Measurements from ENCODE around the gene FAM20A.
"Not testable (repeated sequence)": the region's sequence is repeated elsewhere in the genome, so short reads cannot be mapped to it uniquely, and the experiment has no call there.

Gene FAM20A

DNA sequence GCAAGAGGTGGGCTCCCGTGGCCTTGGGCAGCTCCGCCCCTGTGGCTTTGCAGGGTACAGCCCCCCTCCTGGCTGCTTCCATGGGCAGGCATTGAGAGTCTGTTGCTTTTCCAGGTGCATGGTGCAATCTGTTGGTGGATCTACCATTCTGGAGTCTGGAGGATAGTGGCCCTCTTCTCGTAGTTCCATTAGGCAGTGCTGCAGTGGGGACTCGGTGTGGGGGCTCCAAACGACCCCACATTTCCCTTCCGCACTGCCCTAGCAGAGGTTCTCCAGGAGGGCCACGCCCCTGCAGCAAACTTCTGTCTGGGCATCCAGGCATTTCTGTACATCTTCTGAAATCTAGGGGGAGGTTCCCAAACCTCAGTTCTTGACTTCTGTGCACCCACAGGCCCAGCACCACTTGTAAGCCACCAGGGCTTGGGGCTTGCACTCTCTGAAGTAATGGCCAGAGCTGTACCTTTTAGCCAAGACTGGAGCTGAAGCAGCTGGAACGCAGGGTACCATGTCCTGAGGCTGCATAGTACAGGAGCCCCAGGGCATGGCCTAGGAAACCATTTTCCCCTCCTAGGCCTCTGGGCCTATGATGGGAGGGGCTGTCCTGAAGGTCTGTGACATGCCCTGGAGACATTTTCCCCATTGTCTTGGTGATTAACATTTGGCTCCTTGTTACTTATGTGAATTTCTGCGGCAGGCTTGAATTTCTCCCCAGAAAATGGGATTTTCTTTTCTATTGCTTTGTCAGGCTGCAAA lies 82.9 kb downstream of the FAM20A start:
- no peak for DNase-seq

DNA sequence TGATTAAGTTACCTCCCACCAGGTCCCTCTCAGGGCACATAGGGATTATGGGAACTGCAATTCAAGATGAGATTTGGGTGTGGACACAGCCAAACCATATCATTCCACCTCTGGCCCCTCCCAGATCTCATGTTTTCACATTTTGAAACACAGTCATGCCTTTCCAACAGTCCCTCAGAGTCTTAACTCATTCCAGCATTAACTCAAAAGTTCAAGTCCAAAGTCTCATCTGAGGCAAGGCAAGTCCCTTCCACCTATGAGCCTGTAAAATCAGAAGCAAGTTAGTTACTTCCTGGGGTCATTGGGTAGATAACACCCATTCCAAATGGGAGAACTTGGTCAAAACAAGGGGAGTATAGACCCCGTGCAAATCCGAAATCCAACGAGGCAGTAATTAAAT lies 83.6 kb downstream of the FAM20A start:
- not testable (repeated sequence) for DNase-seq

- no peak for DNase-seq
These were observed 84.4 kb downstream of the FAM20A start for GRCh38 chr17:68516732-68517131.

- DNase-seq = no peak
These were observed 86.1 kb downstream of the FAM20A start for GRCh38 chr17:68514831-68515635.

GRCh38 chr17:68513932-68514331 lies 87.2 kb downstream of the FAM20A start:
- no peak for DNase-seq

GRCh38 chr17:68512960-68513474 lies 88.2 kb downstream of the FAM20A start:
- DNase-seq = no peak

- peak; percentile 84 to 86 for DNase-seq
These were observed 88.8 kb downstream of the FAM20A start, which contains the start of gene PRKAR1A for GRCh38 chr17:68512247-68512959. Gene PRKAR1A (plus strand): TSS chr17:68512430. CDS start chr17:68515400, 2,970 bp downstream.

- peak; percentile 47 to 53 for DNase-seq
These were observed 89.4 kb downstream of the FAM20A start for GRCh38 chr17:68511671-68512246.

DNA sequence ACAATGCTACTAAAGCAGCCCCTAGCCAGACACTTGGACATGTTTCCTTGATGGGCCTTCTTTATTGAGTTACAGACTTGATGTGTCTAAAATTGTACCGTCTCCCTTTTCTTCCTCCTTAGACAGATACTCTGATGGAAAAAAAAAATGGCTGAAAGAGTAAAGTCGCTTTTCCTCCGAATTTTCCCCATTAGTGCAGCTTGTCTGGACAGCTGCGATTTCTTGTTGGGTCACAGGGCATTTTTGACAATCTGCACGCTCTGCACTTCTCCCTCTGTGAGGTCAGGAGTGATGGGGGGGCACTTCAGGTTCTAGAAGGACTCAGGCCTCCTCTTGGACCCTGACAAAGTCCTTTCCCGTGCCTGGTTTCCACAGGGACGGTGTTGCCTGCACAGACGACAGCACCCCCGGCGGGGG lies 89.9 kb downstream of the FAM20A start:
- DNase-seq = no peak

DNA sequence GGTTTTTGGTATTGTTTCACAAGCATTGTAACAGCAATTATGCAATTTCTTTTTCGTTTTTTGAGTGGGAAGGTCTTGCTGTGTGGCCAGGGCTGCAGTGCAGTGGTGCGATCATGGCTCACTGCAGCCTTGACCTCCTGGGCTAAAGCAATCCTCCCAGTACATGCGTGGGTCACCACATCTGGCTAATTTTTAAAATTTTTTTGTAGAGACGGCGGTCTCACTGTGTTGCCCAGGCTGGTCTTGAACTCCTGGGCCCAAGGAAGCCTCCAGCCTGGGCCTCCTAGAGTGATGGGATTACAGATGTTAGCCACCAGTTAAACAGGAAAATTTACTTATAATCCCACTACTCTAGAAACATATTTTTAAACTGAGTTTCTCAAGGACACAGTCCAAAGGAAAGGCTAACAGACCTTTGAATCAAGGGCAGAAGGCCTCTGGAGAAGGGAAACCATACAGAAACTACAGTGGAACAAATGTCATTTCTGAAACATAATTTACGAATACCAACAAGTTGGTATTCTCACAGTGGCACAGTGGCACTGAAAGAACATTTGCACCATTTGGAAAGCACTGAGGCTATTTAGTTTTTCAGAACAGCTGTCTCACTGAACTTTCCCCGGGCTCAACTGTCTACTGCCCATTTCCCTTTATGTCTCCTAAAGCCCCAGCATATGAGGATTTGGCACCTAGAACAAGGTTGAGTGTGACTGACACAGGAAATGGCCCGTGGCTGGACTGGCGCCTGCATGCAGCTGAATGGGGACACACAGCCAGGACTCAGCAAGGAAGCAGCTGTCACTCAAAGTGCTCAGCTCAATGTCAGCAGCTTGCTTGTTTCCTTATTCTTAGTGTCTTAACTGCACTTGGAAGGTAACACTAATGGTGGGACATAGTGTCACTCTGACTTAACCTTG lies 91.8 kb downstream of the FAM20A start:
- DNase-seq = no peak

DNA sequence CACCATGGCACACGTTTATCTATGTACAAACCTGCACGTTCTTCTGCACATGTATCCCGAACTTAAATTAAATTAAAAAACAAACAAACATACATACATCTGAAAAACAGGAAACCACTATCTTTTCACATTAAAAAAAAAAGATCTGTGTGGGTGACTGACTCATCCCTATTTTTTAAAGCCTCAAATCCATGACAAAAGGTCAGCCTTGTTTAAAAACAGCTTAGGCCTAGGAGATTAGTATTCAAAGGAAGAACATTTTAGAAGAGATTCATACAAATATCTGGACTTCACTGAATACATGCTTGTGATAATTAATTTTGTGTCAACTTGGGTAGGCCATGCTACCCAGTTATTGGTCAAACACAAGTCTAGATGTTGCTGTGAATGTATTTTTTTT lies 93.6 kb downstream of the FAM20A start:
- DNase-seq = no peak

GRCh38 chr17:68505951-68506350 lies 95.2 kb downstream of the FAM20A start:
- no peak for DNase-seq

DNA sequence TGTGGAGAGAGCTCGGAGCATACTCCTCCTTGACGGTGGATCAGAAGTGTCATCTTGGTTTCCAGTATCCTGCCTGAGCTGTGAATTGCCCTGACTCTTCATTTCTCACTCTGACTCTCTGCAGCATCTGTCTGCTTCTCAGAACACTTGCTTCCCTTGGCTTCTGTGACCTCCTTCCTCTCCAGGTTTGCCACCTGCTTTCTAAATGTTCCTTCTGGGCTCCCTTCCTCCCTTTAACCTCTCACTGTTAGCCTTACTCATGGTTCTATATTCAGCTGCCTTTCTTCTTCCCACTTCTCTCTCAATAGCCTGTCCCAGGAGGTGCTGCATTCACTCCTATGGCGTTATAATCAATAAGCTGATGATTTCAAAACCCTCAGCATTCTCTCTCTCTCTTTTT lies 100.1 kb downstream of the FAM20A start:
- no peak for DNase-seq

GRCh38 chr17:68499587-68499986 lies 101.6 kb downstream of the FAM20A start:
- DNase-seq = no peak

- no peak for DNase-seq
These were observed 102.5 kb downstream of the FAM20A start for GRCh38 chr17:68498479-68499326.

- no peak for DNase-seq
These were observed 103.3 kb downstream of the FAM20A start for GRCh38 chr17:68497885-68498319.

GRCh38 chr17:68495081-68495480 lies 106.1 kb downstream of the FAM20A start:
- no peak for DNase-seq

- not testable (repeated sequence) for DNase-seq
These were observed 108.6 kb downstream of the FAM20A start for GRCh38 chr17:68492394-68493054.

GRCh38 chr17:68491381-68492231 lies 109.6 kb downstream of the FAM20A start:
- DNase-seq = no peak

Data from activated CD4-positive, alpha-beta T cell treated with anti-CD3 and anti-CD28 coated beads, Interleukin-2, amount 50 U/mL, for 4 hours (primary cell).